PC-9 (cell line): ENCODE data around the gene CXorf66.

Source experiments
- CTCF ChIP-seq: fragments of 200-600 bp; sonication (generic); conservative IDR thresholded peaks from 2 replicates; pipeline ENCODE4 v1.6.1; 2017; ENCODE audit warnings: mixed run types, antibody characterized with exemption, mild to moderate bottlenecking, moderate library complexity
- EZH2 ChIP-seq: fragments of 200-600 bp; sonication (generic); IDR thresholded peaks from 2 replicates; pipeline ENCODE4 v1.8.0; 2017; ENCODE audit warnings: antibody characterized with exemption, low read depth

GRCh38 chrX:139982856-139983255 is 17.5 kb upstream of the CXorf66 start:
- no peak for TF ChIP-seq CTCF
- no peak for TF ChIP-seq EZH2
